Measurements from ENCODE around the gene AQP5. TPM values are rescaled to one million over a fixed set of nuclear protein-coding genes. Genes with fewer than 3 reads are reported as not detected.

The AQP5 gene
- total RNA-seq, 4 donors from 2014 or later = 0.21 TPM; not detected in 3

DNA sequence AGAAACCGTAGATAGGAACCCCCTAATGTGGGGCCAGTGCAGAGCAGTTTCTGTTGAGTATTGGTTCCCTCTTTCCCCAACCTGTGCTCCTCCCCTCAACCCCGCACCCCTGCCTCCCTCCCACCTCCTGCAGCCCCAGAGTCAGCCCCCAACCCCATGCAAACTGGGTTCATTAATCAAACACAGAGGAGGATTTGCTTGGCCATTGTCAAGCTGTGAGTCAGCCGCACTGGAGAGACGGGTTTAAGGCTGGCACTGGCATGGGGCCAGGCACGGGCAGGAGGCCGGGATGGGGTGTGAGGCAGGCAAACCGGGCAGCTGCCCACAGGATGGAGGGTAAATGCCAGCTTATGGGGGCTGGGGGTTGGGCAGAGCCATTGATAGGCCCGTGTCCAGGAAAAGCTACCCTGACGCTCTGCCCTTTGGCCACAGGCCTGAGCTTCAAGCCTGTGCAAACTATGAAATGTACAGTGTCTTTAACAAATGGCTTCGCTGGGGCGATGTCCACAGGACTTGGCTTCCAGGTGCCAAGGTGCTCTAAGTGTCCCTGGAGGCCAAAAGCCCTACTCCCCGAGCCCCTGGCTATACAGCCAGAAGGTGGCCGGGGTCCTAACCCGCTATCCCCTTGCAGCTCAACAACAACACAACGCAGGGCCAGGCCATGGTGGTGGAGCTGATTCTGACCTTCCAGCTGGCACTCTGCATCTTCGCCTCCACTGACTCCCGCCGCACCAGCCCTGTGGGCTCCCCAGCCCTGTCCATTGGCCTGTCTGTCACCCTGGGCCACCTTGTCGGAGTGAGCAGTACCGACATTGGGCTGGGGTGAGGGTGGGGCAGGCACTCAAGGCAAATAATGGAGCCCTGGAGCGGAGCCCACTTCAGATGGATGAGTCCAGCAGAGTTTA is 1.4 kb downstream of the AQP5 start:
- WGBS, 2 donors = 65 to 71% methylated on average over 17 to 21 of the region's 21 CpGs
- DNase-seq (ENCODE audit: low spot score in 2 of 2) = no peak
- Histone ChIP-seq H3K4me1 (peaks cover 0 to 46% (median 16%) of the 10 kb centered on the region in 4 donors), H3K36me3 (no peaks in the 10 kb centered on the region), H3K4me3 (no peak overlapping the region), H3K27ac (peak overlapping the region in 1 of 4 donors; percentile 41), H3K9me3 (no peaks in the 10 kb centered on the region), H3K27me3 (peaks cover 0 to 31% of the 10 kb centered on the region in 2 donors)
- TF ChIP-seq POLR2A (IDR thresholded peaks at IDR 0.05) = no peak
- TF ChIP-seq, protein P1, sequence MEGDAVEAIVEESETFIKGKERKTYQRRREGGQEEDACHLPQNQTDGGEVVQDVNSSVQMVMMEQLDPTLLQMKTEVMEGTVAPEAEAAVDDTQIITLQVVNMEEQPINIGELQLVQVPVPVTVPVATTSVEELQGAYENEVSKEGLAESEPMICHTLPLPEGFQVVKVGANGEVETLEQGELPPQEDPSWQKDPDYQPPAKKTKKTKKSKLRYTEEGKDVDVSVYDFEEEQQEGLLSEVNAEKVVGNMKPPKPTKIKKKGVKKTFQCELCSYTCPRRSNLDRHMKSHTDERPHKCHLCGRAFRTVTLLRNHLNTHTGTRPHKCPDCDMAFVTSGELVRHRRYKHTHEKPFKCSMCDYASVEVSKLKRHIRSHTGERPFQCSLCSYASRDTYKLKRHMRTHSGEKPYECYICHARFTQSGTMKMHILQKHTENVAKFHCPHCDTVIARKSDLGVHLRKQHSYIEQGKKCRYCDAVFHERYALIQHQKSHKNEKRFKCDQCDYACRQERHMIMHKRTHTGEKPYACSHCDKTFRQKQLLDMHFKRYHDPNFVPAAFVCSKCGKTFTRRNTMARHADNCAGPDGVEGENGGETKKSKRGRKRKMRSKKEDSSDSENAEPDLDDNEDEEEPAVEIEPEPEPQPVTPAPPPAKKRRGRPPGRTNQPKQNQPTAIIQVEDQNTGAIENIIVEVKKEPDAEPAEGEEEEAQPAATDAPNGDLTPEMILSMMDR (IDR thresholded peaks at IDR 0.05) = no peak
- no peak for TF ChIP-seq EP300 (IDR thresholded peaks at IDR 0.05)

DNA sequence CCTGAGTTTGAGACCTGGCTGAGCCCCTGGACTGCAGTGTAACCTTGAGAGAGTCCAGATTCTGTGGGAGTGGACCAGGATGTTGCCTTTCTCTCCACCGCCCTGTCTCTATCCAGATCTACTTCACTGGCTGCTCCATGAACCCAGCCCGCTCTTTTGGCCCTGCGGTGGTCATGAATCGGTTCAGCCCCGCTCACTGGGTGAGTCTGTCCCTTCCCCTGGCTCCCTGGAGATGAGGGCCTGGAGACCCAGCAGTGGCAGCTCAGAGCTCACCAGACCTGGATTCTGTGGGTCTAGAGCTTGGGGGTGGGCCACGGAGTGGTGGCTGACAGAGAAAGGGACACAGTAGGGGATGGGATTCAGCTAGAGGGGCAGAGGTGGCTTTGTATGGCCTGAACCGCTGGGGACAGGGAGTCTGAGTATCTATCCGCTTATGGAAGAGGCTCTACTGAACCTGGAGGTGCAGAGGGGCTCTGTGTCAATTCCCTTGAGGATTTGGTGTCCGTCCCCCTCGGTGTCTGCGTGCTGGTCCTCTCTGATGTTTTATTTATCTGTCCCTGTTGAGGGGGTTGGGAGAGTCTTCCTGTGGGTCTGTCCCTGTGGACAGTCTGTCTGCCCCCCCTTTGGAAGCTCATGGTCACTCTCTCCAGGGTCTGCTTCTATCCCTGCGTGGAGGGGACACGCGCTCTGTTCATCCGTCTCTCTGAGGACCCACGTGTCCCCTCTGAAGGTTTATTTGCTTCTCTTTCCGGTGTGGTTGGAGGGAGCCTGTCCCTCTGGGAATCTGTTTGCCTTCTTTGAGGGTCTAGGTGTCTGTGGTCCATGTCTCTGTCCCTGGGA is 2.5 kb downstream of the AQP5 start:
- peaks cover 0 to 28% of the 10 kb centered on the region in 2 donors for H3K27me3 ChIP-seq
- no peak for DNase-seq (ENCODE audit: low spot score in 2 of 2)
- no peaks in the 10 kb centered on the region for H3K9me3 ChIP-seq
- no peaks in the 10 kb centered on the region for H3K36me3 ChIP-seq
- TF ChIP-seq EP300 (IDR thresholded peaks at IDR 0.05) = no peak
- no peak for TF ChIP-seq POLR2A (IDR thresholded peaks at IDR 0.05)
- TF ChIP-seq, protein P1 (IDR thresholded peaks at IDR 0.05) = no peak
- WGBS, 2 donors = 90 to 93% methylated on average over 15 to 16 of the region's 17 CpGs
- peaks cover 0 to 48% (median 16%) of the 10 kb centered on the region in 4 donors for H3K4me1 ChIP-seq
- H3K4me3 ChIP-seq = no peak overlapping the region
- H3K27ac ChIP-seq = no peak overlapping the region

GRCh38 chr12:49964849-49965624 is 3.4 kb downstream of the AQP5 start:
- H3K4me1 ChIP-seq = peaks cover 0 to 48% (median 20%) of the 10 kb centered on the region in 4 donors
- no peak overlapping the region for H3K4me3 ChIP-seq
- no peak overlapping the region for H3K27ac ChIP-seq
- 64 to 72% methylated on average over 13 of the region's 13 CpGs for WGBS, 2 donors
- H3K9me3 ChIP-seq = no peaks in the 10 kb centered on the region
- H3K36me3 ChIP-seq = no peaks in the 10 kb centered on the region
- TF ChIP-seq EP300 (IDR thresholded peaks at IDR 0.05) (no peak), POLR2A (IDR thresholded peaks at IDR 0.05) (no peak)
- TF ChIP-seq, protein P1 (IDR thresholded peaks at IDR 0.05) = no peak
- no peak for DNase-seq (ENCODE audit: low spot score in 2 of 2)
- H3K27me3 ChIP-seq = peaks cover 0 to 19% of the 10 kb centered on the region in 2 donors

- Histone ChIP-seq H3K9me3 (no peaks in the 10 kb centered on the region), H3K27ac (no peak overlapping the region), H3K27me3 (peaks cover 0 to 11% of the 10 kb centered on the region in 2 donors), H3K36me3 (no peaks in the 10 kb centered on the region), H3K4me1 (peaks cover 0 to 48% (median 21%) of the 10 kb centered on the region in 4 donors), H3K4me3 (no peak overlapping the region)
- WGBS, 2 donors = 66 to 82% methylated on average over 6 of the region's 6 CpGs
- DNase-seq (ENCODE audit: low spot score in 2 of 2) = no peak
- TF ChIP-seq, protein P1 (IDR thresholded peaks at IDR 0.05) = no peak
These were observed 4.2 kb downstream of the AQP5 start for GRCh38 chr12:49965836-49966235.
